OCI-LY1 (cell line): ENCODE measurements around the gene HSPE1.
A peak's percentile ranks its signal among the peaks of the same experiment; 100 is the strongest.

Experiments
- H2AFZ ChIP-seq: fragments of 200-600 bp; sonication (generic), shearing (Covaris generic); 2 replicates; pipeline ENCODE4 v1.6.0; 2014; ENCODE audit warnings: antibody characterized with exemption, mild to moderate bottlenecking, low read length
- H3F3A ChIP-seq: fragments of 200-600 bp; sonication (generic), shearing (Covaris generic); 2 replicates; pipeline ENCODE4 v1.6.0; 2014; ENCODE audit warnings: mild to moderate bottlenecking, antibody characterized with exemption, low read length, moderate library complexity; ENCODE audit not compliant: insufficient read depth
- H3K27ac ChIP-seq: fragments of 200-600 bp; sonication (generic); 2 replicates; pipeline ENCODE4 v1.5.1; 2014; ENCODE audit warnings: low read length, mixed run types, mild to moderate bottlenecking, low read depth; ENCODE audit not compliant: poor library complexity, severe bottlenecking
- H3K27me3 ChIP-seq: fragments of 200-600 bp; sonication (generic); 2 replicates; pipeline ENCODE4 v1.6.0; 2014; ENCODE audit warnings: antibody characterized with exemption, mild to moderate bottlenecking, low read length, moderate library complexity; ENCODE audit not compliant: insufficient read depth
- H3K36me3 ChIP-seq: fragments of 200-600 bp; sonication (generic); 2 replicates; pipeline ENCODE4 v1.6.1; 2014; ENCODE audit warnings: mild to moderate bottlenecking, antibody characterized with exemption, low read length, moderate library complexity, mixed read lengths; ENCODE audit not compliant: insufficient read depth
- H3K4me1 ChIP-seq: fragments of 200-600 bp; sonication (generic); 2 replicates; pipeline ENCODE4 v1.5.1; 2014; ENCODE audit warnings: mild to moderate bottlenecking, low read length, moderate library complexity; ENCODE audit not compliant: insufficient read depth, severe bottlenecking
- H3K4me2 ChIP-seq: fragments of 200-600 bp; sonication (generic), shearing (Covaris generic); 2 replicates; pipeline ENCODE4 v1.6.1; 2014; ENCODE audit warnings: low read length
- H3K4me3 ChIP-seq: fragments of 200-600 bp; sonication (generic); 2 replicates; pipeline ENCODE4 v1.5.1; 2014; ENCODE audit warnings: low read length, low read depth, mild to moderate bottlenecking, mixed read lengths; ENCODE audit not compliant: poor library complexity, severe bottlenecking
- H3K79me2 ChIP-seq: fragments of 200-600 bp; shearing (Covaris generic); 2 replicates; pipeline ENCODE4 v1.6.1; 2016; ENCODE audit warnings: mixed run types, low read length, mixed read lengths; ENCODE audit not compliant: insufficient read depth
- H3K9ac ChIP-seq: fragments of 200-600 bp; sonication (generic), shearing (Covaris generic); 2 replicates; pipeline ENCODE4 v1.6.1; 2014; ENCODE audit warnings: mild to moderate bottlenecking, low read length, mixed read lengths
- H3K9me2 ChIP-seq: fragments of 200-600 bp; sonication (generic), shearing (Covaris generic); 2 replicates; pipeline ENCODE4 v1.6.1; 2014; ENCODE audit warnings: low read depth, mild to moderate bottlenecking, low read length, mixed read lengths
- H3K9me3 ChIP-seq: fragments of 200-600 bp; shearing (Covaris generic); 2 replicates; pipeline ENCODE4 v1.6.1; 2014; ENCODE audit warnings: low read length, mixed read lengths
- H4K20me1 ChIP-seq: fragments of 200-600 bp; sonication (generic), shearing (Covaris generic); 2 replicates; pipeline ENCODE4 v1.6.0; 2016; ENCODE audit warnings: mild to moderate bottlenecking, low read length; ENCODE audit not compliant: insufficient read depth
- EZH2 ChIP-seq: fragments of 200-600 bp; sonication (generic), shearing (Covaris generic); IDR thresholded peaks from 2 replicates; pipeline ENCODE4 v1.8.0; 2017; ENCODE audit warnings: borderline replicate concordance, mixed run types, mild to moderate bottlenecking, antibody characterized with exemption, low read length, moderate library complexity, mixed read lengths
- TF ChIP-seq, protein P1 (sequence below): fragments of 200-600 bp; sonication (generic), shearing (Covaris generic); IDR thresholded peaks from 2 replicates; pipeline ENCODE4 v1.5.1; 2017; ENCODE audit warnings: mild to moderate bottlenecking, antibody characterized with exemption, low read length, moderate library complexity, mixed read lengths

HSPE1 gene

GRCh38 chr2:197496695-197497094 lies 3.5 kb upstream of the HSPE1 start:
- Histone ChIP-seq H3K9ac (peak overlapping the region; percentile 96; the same call in 1 of the 2 replicates), H4K20me1 (no peaks in the 10 kb centered on the region), H3K4me1 (peaks cover 36% of the 10 kb centered on the region)

DNA sequence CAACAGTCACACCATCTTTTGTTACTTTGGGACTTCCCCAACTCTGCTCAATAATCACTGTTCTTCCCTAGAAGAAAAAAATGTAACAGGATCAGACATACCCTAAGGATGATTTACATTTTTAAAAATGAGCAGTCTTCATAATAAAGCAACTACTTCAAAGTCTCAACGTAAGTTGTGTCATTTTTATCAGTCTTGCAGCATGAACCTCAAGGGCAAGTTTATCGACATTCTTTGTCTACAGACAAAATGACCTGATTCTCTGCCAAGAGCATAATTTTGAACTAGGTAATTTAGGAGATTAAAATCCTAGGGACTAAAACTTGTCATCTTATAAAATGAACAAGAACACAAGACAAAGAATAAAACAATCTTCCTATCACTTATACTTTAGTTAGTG lies 2.9 kb upstream of the HSPE1 start:
- Histone ChIP-seq H3K4me3 (peak overlapping the region; percentile 83), H4K20me1 (no peaks in the 10 kb centered on the region), H3K9me3 (no peaks in the 10 kb centered on the region), H3K79me2 (peaks cover 69% of the 10 kb centered on the region), H3K36me3 (peaks cover 90% of the 10 kb centered on the region), H3K4me1 (peaks cover 42% of the 10 kb centered on the region), H3K4me2 (peak overlapping the region; percentile 92), H3K9ac (peak overlapping the region; percentile 96), H3K9me2 (no peaks in the 10 kb centered on the region), H3K27me3 (no peaks in the 10 kb centered on the region), H2AFZ (no peak overlapping the region), H3F3A (no peaks in the 10 kb centered on the region; the same call in 1 of the 2 replicates), H3K27ac (no peak overlapping the region)
- TF ChIP-seq, protein P1, sequence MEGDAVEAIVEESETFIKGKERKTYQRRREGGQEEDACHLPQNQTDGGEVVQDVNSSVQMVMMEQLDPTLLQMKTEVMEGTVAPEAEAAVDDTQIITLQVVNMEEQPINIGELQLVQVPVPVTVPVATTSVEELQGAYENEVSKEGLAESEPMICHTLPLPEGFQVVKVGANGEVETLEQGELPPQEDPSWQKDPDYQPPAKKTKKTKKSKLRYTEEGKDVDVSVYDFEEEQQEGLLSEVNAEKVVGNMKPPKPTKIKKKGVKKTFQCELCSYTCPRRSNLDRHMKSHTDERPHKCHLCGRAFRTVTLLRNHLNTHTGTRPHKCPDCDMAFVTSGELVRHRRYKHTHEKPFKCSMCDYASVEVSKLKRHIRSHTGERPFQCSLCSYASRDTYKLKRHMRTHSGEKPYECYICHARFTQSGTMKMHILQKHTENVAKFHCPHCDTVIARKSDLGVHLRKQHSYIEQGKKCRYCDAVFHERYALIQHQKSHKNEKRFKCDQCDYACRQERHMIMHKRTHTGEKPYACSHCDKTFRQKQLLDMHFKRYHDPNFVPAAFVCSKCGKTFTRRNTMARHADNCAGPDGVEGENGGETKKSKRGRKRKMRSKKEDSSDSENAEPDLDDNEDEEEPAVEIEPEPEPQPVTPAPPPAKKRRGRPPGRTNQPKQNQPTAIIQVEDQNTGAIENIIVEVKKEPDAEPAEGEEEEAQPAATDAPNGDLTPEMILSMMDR, result no peak
- no peak for TF ChIP-seq EZH2

More at GRCh38 chr2:197496695-197497094, 3.5 kb upstream of the HSPE1 start:
- no peaks in the 10 kb centered on the region for H3K27me3 ChIP-seq
- peak overlapping the region; percentile 83 for H3K4me3 ChIP-seq
- H3K9me3 ChIP-seq, result no peaks in the 10 kb centered on the region
- peaks cover 62% of the 10 kb centered on the region for H3K79me2 ChIP-seq
- peak overlapping the region; percentile 92 for H3K4me2 ChIP-seq
- no peak overlapping the region for H3K27ac ChIP-seq
- H3K36me3 ChIP-seq, result peaks cover 90% of the 10 kb centered on the region
- no peak overlapping the region for H2AFZ ChIP-seq
- no peaks in the 10 kb centered on the region for H3K9me2 ChIP-seq
- TF ChIP-seq, protein P1, result no peak
- no peak for TF ChIP-seq EZH2
- H3F3A ChIP-seq, result no peaks in the 10 kb centered on the region

- Histone ChIP-seq H2AFZ (no peak overlapping the region), H3K79me2 (peaks cover 77% of the 10 kb centered on the region), H3K4me1 (peaks cover 48% of the 10 kb centered on the region), H3K36me3 (peaks cover 90% of the 10 kb centered on the region), H3K4me2 (peak overlapping the region; percentile 92), H3F3A (no peaks in the 10 kb centered on the region; the same call in 1 of the 2 replicates), H3K9me2 (no peaks in the 10 kb centered on the region), H3K9ac (peak overlapping the region; percentile 96), H3K27me3 (no peaks in the 10 kb centered on the region), H4K20me1 (no peaks in the 10 kb centered on the region), H3K4me3 (peak overlapping the region; percentile 83), H3K27ac (peak overlapping the region; percentile 72), H3K9me3 (no peaks in the 10 kb centered on the region)
- TF ChIP-seq, protein P1, result no peak
- TF ChIP-seq EZH2, result no peak
Measured at GRCh38 chr2:197498235-197498936, 1.8 kb upstream of the HSPE1 start.
